Measurements from ENCODE around the gene BMPR1B.

Gene BMPR1B

DNA sequence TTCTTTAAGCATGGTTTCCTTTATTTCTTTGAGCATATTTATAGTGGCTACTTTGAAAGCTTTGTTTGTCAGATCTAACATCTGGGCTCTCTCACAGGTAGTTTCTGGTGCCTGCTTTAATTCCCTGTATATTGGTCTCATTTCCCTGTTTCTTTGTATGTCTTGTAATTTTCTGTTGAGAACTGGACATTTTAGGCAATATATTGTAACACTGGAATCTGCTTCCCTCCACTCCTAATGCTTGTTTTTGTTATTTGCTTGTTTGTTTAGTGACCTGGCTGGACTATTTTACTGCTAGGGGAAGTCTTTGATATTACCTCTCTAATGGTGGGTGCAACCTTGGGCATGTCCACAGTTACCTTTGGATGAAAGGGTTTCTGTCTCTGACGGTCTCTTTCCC, 25.0 kb downstream of the BMPR1B start:
- Histone ChIP-seq H3K27ac (ENCODE audit: insufficient read depth in 1 of 2, low read depth in 1 of 2, low read length in 2 of 2, poor library complexity in 1 of 2, severe bottlenecking in 2 of 2) (no peak overlapping the region), H3K9me3 (ENCODE audit: control extremely low read depth in 1 of 5, control insufficient read depth in 4 of 5, insufficient read depth in 2 of 5, low read depth in 1 of 5, low read length in 4 of 5) (peaks cover 0 to 13% (median 5%) of the 10 kb centered on the region in 5 experiments), H3K4me3 (ENCODE audit: control insufficient read depth in 1 of 7, extremely low read depth in 1 of 7, insufficient read depth in 4 of 7, low read depth in 2 of 7, low read length in 6 of 7) (no peak overlapping the region), H3K4me1 (ENCODE audit: control extremely low read depth in 1 of 4, control insufficient read depth in 4 of 4, insufficient read depth in 4 of 4, low read length in 3 of 4) (no peaks in the 10 kb centered on the region), H3K27me3 (replicated peaks in 2 of 5; ENCODE audit: control insufficient read depth in 4 of 5, insufficient read depth in 5 of 5, low read length in 4 of 5) (no peaks in the 10 kb centered on the region), H3K36me3 (ENCODE audit: control insufficient read depth in 4 of 4, insufficient read depth in 4 of 4, low read length in 3 of 4) (no peaks in the 10 kb centered on the region)
- 63% methylated on average over 1 of the region's 1 CpG for WGBS (ENCODE audit: insufficient coverage)
- DNase-seq: no peak
- POLR2A ChIA-PET: no interaction called here
- CTCF ChIA-PET: interaction anchor here (1.2 kb wide), 1 partner anchor 12 kb away, joined by 4 read pairs; no protein-coding TSS in a partner anchor

DNA sequence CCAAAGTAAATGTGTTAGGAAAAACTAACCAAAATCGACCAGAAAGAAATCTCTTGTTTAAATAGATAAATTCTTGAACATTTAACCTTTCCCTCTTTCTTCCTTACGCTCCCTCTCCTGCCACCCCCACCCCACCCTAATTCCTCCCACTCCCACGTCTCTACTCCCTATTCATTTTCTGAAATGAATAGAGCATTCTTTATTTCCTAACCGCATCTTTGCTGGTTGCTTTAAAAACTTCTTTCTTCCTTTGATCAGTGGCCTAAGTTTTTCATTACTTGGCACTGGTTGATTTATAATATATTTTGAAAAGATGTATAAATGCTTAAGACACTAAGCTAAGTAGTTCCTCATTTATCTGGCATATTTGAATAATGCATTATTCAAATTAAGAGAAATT, 33.9 kb downstream of the BMPR1B start:
- CTCF ChIA-PET: no interaction called here
- WGBS (ENCODE audit: insufficient coverage): 86% methylated on average over 2 of the region's 4 CpGs
- no peaks in the 10 kb centered on the region for H3K9me3 ChIP-seq (ENCODE audit: control extremely low read depth in 1 of 5, control insufficient read depth in 4 of 5, insufficient read depth in 2 of 5, low read depth in 1 of 5, low read length in 4 of 5)

DNA sequence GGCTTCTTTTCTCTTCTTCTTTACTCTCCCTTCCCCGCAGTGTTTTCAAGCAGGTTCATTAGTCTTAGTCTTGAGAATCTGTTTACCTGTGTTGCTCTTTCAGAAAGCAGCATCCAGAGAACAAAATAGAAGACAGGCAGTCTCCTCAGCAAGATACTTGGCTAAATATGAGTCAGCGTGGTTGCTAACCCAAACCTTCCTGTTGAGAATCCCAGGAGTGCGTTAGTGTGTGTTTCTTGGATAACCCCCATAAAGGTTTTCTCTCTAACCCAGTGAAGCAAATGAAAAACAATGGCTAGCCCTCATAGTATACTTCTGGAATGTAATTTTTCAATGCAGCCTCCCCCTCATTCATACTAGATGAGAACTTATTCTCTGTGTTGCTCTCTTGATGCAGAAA, 41.1 kb downstream of the BMPR1B start:
- no peak for DNase-seq
- CTCF ChIA-PET: no interaction called here
- POLR2A ChIA-PET: no interaction called here
- Histone ChIP-seq H3K4me3 (ENCODE audit: control insufficient read depth in 1 of 7, extremely low read depth in 1 of 7, insufficient read depth in 4 of 7, low read depth in 2 of 7, low read length in 6 of 7) (no peak overlapping the region), H3K36me3 (ENCODE audit: control insufficient read depth in 4 of 4, insufficient read depth in 4 of 4, low read length in 3 of 4) (no peaks in the 10 kb centered on the region), H3K4me1 (ENCODE audit: control extremely low read depth in 1 of 4, control insufficient read depth in 4 of 4, insufficient read depth in 4 of 4, low read length in 3 of 4) (no peaks in the 10 kb centered on the region), H3K27ac (ENCODE audit: insufficient read depth in 1 of 2, low read depth in 1 of 2, low read length in 2 of 2, poor library complexity in 1 of 2, severe bottlenecking in 2 of 2) (no peak overlapping the region), H3K9me3 (ENCODE audit: control extremely low read depth in 1 of 5, control insufficient read depth in 4 of 5, insufficient read depth in 2 of 5, low read depth in 1 of 5, low read length in 4 of 5) (no peaks in the 10 kb centered on the region), H3K27me3 (replicated peaks in 2 of 5; ENCODE audit: control insufficient read depth in 4 of 5, insufficient read depth in 5 of 5, low read length in 4 of 5) (no peaks in the 10 kb centered on the region)
- WGBS (ENCODE audit: insufficient coverage): 71% methylated on average over 1 of the region's 3 CpGs

More for the DNA sequence above, 33.9 kb downstream of the BMPR1B start:
- H3K4me3 ChIP-seq (ENCODE audit: control insufficient read depth in 1 of 7, extremely low read depth in 1 of 7, insufficient read depth in 4 of 7, low read depth in 2 of 7, low read length in 6 of 7): no peak overlapping the region
- H3K27me3 ChIP-seq (replicated peaks in 2 of 5; ENCODE audit: control insufficient read depth in 4 of 5, insufficient read depth in 5 of 5, low read length in 4 of 5): no peaks in the 10 kb centered on the region
- H3K4me1 ChIP-seq (ENCODE audit: control extremely low read depth in 1 of 4, control insufficient read depth in 4 of 4, insufficient read depth in 4 of 4, low read length in 3 of 4): no peaks in the 10 kb centered on the region
- H3K27ac ChIP-seq (ENCODE audit: insufficient read depth in 1 of 2, low read depth in 1 of 2, low read length in 2 of 2, poor library complexity in 1 of 2, severe bottlenecking in 2 of 2): no peak overlapping the region
- H3K36me3 ChIP-seq (ENCODE audit: control insufficient read depth in 4 of 4, insufficient read depth in 4 of 4, low read length in 3 of 4): no peaks in the 10 kb centered on the region
- DNase-seq: no peak
- POLR2A ChIA-PET: interaction anchor here (0.6 kb wide), 1 partner anchor 159 kb away, joined by 5 read pairs; no protein-coding TSS in a partner anchor

DNA sequence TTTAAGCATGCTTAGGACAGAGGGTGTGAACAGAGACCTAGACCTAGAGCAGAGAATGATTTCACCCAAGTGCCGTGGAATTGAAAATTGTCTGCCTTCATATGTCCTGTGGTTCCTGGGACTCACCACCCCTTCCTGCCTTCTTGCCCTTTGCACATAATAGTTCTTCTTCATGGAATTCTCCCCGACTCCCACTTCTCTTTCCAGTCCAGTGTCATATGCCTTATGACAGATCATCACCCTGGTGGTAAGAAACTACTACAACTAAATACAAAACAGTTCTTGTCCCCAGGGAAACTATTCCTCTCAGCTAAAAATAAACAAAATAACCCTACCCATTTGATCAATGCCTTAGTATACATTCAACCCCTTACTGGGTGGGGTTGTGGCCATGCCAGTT, 43.3 kb downstream of the BMPR1B start:
- Histone ChIP-seq H3K27me3 (replicated peaks in 2 of 5; ENCODE audit: control insufficient read depth in 4 of 5, insufficient read depth in 5 of 5, low read length in 4 of 5) (no peaks in the 10 kb centered on the region), H3K36me3 (ENCODE audit: control insufficient read depth in 4 of 4, insufficient read depth in 4 of 4, low read length in 3 of 4) (no peaks in the 10 kb centered on the region), H3K27ac (ENCODE audit: insufficient read depth in 1 of 2, low read depth in 1 of 2, low read length in 2 of 2, poor library complexity in 1 of 2, severe bottlenecking in 2 of 2) (no peak overlapping the region), H3K9me3 (ENCODE audit: control extremely low read depth in 1 of 5, control insufficient read depth in 4 of 5, insufficient read depth in 2 of 5, low read depth in 1 of 5, low read length in 4 of 5) (no peaks in the 10 kb centered on the region), H3K4me1 (ENCODE audit: control extremely low read depth in 1 of 4, control insufficient read depth in 4 of 4, insufficient read depth in 4 of 4, low read length in 3 of 4) (no peaks in the 10 kb centered on the region), H3K4me3 (ENCODE audit: control insufficient read depth in 1 of 7, extremely low read depth in 1 of 7, insufficient read depth in 4 of 7, low read depth in 2 of 7, low read length in 6 of 7) (no peak overlapping the region)
- WGBS (ENCODE audit: insufficient coverage): 92% methylated on average over 1 of the region's 2 CpGs
- ChIA-PET CTCF (no interaction called here), POLR2A (no interaction called here)
- no peak for DNase-seq

DNA sequence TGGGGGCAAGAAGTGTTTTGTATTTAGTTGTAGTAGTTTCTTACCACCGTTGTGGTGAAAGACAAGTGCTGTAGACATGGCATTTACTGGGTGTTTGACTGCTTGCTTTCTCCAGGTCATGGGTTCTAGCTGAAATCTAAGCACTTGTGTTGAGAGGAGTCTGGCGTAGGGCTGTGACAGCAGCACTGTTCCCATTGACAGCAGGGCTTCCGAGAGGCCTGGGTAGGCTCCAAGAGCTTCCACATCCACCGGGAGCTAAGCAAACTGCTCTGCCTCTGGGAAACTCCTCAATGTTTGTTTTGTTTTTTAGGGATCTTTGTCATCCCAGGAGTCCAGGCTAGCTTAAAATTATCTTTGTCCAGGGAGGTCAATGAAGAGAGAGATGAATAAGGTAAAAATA, 44.3 kb downstream of the BMPR1B start:
- H3K27ac ChIP-seq (ENCODE audit: insufficient read depth in 1 of 2, low read depth in 1 of 2, low read length in 2 of 2, poor library complexity in 1 of 2, severe bottlenecking in 2 of 2): no peak overlapping the region
- no peaks in the 10 kb centered on the region for H3K4me1 ChIP-seq (ENCODE audit: control extremely low read depth in 1 of 4, control insufficient read depth in 4 of 4, insufficient read depth in 4 of 4, low read length in 3 of 4)
- no peaks in the 10 kb centered on the region for H3K36me3 ChIP-seq (ENCODE audit: control insufficient read depth in 4 of 4, insufficient read depth in 4 of 4, low read length in 3 of 4)
- no peak overlapping the region for H3K4me3 ChIP-seq (ENCODE audit: control insufficient read depth in 1 of 7, extremely low read depth in 1 of 7, insufficient read depth in 4 of 7, low read depth in 2 of 7, low read length in 6 of 7)
- 97% methylated on average over 4 of the region's 4 CpGs for WGBS (ENCODE audit: insufficient coverage)
- H3K9me3 ChIP-seq (ENCODE audit: control extremely low read depth in 1 of 5, control insufficient read depth in 4 of 5, insufficient read depth in 2 of 5, low read depth in 1 of 5, low read length in 4 of 5): no peaks in the 10 kb centered on the region
- no peaks in the 10 kb centered on the region for H3K27me3 ChIP-seq (replicated peaks in 2 of 5; ENCODE audit: control insufficient read depth in 4 of 5, insufficient read depth in 5 of 5, low read length in 4 of 5)
- POLR2A ChIA-PET: no interaction called here
- DNase-seq: no peak
- CTCF ChIA-PET: interaction anchor here (1.0 to 1.1 kb wide), 2 partner anchors 15 to 22 kb away, joined by 3 read pairs; no protein-coding TSS in a partner anchor

DNA sequence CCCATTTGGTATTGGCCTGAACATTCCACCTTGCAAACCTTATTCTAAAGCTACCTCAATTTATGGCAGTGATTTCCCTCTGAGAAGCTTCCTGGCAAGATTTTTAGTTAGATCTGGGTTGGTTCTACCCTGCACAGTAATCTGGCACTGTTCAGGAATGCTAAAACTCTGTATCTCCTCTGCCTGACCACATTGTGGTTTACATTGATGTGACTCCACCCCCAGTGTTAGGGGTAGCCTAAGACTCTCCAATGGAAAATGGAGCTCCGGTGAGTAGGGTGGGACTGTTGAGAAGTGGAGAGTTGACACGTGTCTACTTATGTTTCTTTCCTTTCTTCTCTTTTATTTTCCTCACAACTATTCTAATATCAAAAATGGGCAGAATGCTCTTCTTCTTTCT, 45.4 kb downstream of the BMPR1B start:
- WGBS (ENCODE audit: insufficient coverage): no CpG with 5 or more reads among the region's 2 CpGs
- H3K27ac ChIP-seq (ENCODE audit: insufficient read depth in 1 of 2, low read depth in 1 of 2, low read length in 2 of 2, poor library complexity in 1 of 2, severe bottlenecking in 2 of 2): no peak overlapping the region
- no peak for DNase-seq
- H3K36me3 ChIP-seq (ENCODE audit: control insufficient read depth in 4 of 4, insufficient read depth in 4 of 4, low read length in 3 of 4): no peaks in the 10 kb centered on the region
- no peaks in the 10 kb centered on the region for H3K27me3 ChIP-seq (replicated peaks in 2 of 5; ENCODE audit: control insufficient read depth in 4 of 5, insufficient read depth in 5 of 5, low read length in 4 of 5)
- no peaks in the 10 kb centered on the region for H3K9me3 ChIP-seq (ENCODE audit: control extremely low read depth in 1 of 5, control insufficient read depth in 4 of 5, insufficient read depth in 2 of 5, low read depth in 1 of 5, low read length in 4 of 5)
- CTCF ChIA-PET: interaction anchor here (1.0 kb wide), 1 partner anchor 17 kb away, joined by 3 read pairs; no protein-coding TSS in a partner anchor
- no peaks in the 10 kb centered on the region for H3K4me1 ChIP-seq (ENCODE audit: control extremely low read depth in 1 of 4, control insufficient read depth in 4 of 4, insufficient read depth in 4 of 4, low read length in 3 of 4)
- no peak overlapping the region for H3K4me3 ChIP-seq (ENCODE audit: control insufficient read depth in 1 of 7, extremely low read depth in 1 of 7, insufficient read depth in 4 of 7, low read depth in 2 of 7, low read length in 6 of 7)
- POLR2A ChIA-PET: no interaction called here

DNA sequence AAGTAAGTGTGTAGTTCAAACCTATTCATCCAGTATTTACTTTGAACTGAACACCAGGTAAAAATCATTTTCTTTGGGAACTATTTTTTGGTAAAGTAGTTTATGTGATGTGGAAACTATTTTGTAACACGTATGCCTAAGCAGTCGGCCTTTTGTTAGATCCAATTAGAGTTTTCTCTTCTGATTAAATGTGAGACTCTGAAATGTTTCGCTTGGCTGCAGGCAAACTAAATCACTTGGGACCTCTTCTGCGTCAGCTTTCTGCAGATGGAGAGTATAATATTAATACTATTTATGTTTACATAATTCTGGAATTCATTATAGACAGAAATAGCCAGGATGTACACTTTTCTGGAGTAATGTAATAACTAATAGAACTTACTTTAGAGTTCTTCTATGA, 46.9 kb downstream of the BMPR1B start:
- H3K9me3 ChIP-seq (ENCODE audit: control extremely low read depth in 1 of 5, control insufficient read depth in 4 of 5, insufficient read depth in 2 of 5, low read depth in 1 of 5, low read length in 4 of 5): no peaks in the 10 kb centered on the region
- no peak overlapping the region for H3K27ac ChIP-seq (ENCODE audit: insufficient read depth in 1 of 2, low read depth in 1 of 2, low read length in 2 of 2, poor library complexity in 1 of 2, severe bottlenecking in 2 of 2)
- CTCF ChIA-PET: no interaction called here
- WGBS (ENCODE audit: insufficient coverage): 100% methylated on average over 2 of the region's 4 CpGs
- no peak for DNase-seq
- no peaks in the 10 kb centered on the region for H3K27me3 ChIP-seq (replicated peaks in 2 of 5; ENCODE audit: control insufficient read depth in 4 of 5, insufficient read depth in 5 of 5, low read length in 4 of 5)
- H3K36me3 ChIP-seq (ENCODE audit: control insufficient read depth in 4 of 4, insufficient read depth in 4 of 4, low read length in 3 of 4): no peaks in the 10 kb centered on the region
- POLR2A ChIA-PET: no interaction called here
- no peak overlapping the region for H3K4me3 ChIP-seq (ENCODE audit: control insufficient read depth in 1 of 7, extremely low read depth in 1 of 7, insufficient read depth in 4 of 7, low read depth in 2 of 7, low read length in 6 of 7)
- no peaks in the 10 kb centered on the region for H3K4me1 ChIP-seq (ENCODE audit: control extremely low read depth in 1 of 4, control insufficient read depth in 4 of 4, insufficient read depth in 4 of 4, low read length in 3 of 4)
